Esophagus muscularis mucosa (tissue), 4 donors: ENCODE measurements around the gene FCGR2B. TPM values are rescaled to one million over a fixed set of nuclear protein-coding genes. Genes with fewer than 3 reads are reported as not detected.

Experiments used
- DNase-seq: peaks from one replicate; pipeline ENCODE4 v3.0.0-alpha.2; 2017; ENCODE audit errors: extremely low spot score
- H3K27ac ChIP-seq, 4 donors: fragments of 200-600 bp; sonication (generic); replicated peaks in 1 of 4; 1 replicate in 3 of 4; 2 replicates in 1 of 4; pipeline ENCODE4 v1.5.1; 2016 to 2019; ENCODE audit warnings: mild to moderate bottlenecking in 1 of 4
- H3K27me3 ChIP-seq, 4 donors: fragments of 200-600 bp; sonication (generic); one replicate each; pipeline versions ENCODE4 v1.5.1 to v1.6.0; 2016 to 2019
- H3K36me3 ChIP-seq, 4 donors: fragments of 200-600 bp; sonication (generic); one replicate each; pipeline ENCODE4 v1.5.1; 2016 to 2019
- H3K4me1 ChIP-seq, 4 donors: fragments of 200-600 bp; sonication (generic); one replicate each; pipeline ENCODE4 v1.5.1; 2016 to 2019
- H3K4me3 ChIP-seq, 4 donors: fragments of 200-600 bp; sonication (generic); 1 replicate in 2 of 4; 2 replicates in 2 of 4; pipeline ENCODE4 v1.5.1; 2016 to 2019; ENCODE audit warnings: mild to moderate bottlenecking in 4 of 4, moderate library complexity in 1 of 4
- H3K9me3 ChIP-seq, 4 donors: fragments of 200-600 bp; sonication (generic); 1 replicate in 3 of 4; 2 replicates in 1 of 4; pipeline ENCODE4 v1.5.1; 2016 to 2019
- EP300 ChIP-seq: sonication (generic); formaldehyde crosslinking; IDR thresholded peaks from one replicate; pipeline ENCODE4 v1.6.1; 2017; ENCODE audit warnings: antibody characterized with exemption
- POLR2A ChIP-seq: fragments of 450-650 bp; IDR thresholded peaks from one replicate; pipeline ENCODE4 v1.6.1; 2017; ENCODE audit warnings: antibody characterized with exemption, moderate library complexity, mild to moderate bottlenecking, low read depth
- POLR2AphosphoS5 ChIP-seq, 2 donors: sonication (generic); formaldehyde crosslinking; IDR thresholded peaks; one replicate each; pipeline ENCODE4 v1.6.1; 2017; ENCODE audit warnings: antibody characterized with exemption in 2 of 2
- WGBS: methylation state at CpG from one replicate; pipeline ENCODE4 v1.1.5; 2018; 5-methylcytosine and 5-hydroxymethylcytosine counted together
- intact Hi-C: fragments of 100-400 bp; cut with DNase I; formaldehyde crosslinking; loops from one replicate; pipeline ENCODE4 v1.15.1; 2023
- total RNA-seq, 4 donors: library from RNA; depleted of rRNA; stranded (reverse); fragments of >200 nt; gene quantifications; one replicate each; pipeline versions ENCODE4 v1.1.0 to v1.2.1, GENCODE V29; 2016
- TF ChIP-seq, protein P1 (sequence below), 3 experiments: fragments of 200-600 bp in 2 of 3; fragments of 450-650 bp in 1 of 3; sonication (generic) in 2 of 3; IDR thresholded peaks; one replicate each; pipeline ENCODE4 v1.5.1; 2017 to 2019; ENCODE audit warnings: antibody characterized with exemption in 3 of 3, mild to moderate bottlenecking in 2 of 3, moderate library complexity in 1 of 3

Gene FCGR2B
- total RNA-seq, 4 donors from 2014 or later = 12.7 to 39.8 (median 27.0) TPM

DNA sequence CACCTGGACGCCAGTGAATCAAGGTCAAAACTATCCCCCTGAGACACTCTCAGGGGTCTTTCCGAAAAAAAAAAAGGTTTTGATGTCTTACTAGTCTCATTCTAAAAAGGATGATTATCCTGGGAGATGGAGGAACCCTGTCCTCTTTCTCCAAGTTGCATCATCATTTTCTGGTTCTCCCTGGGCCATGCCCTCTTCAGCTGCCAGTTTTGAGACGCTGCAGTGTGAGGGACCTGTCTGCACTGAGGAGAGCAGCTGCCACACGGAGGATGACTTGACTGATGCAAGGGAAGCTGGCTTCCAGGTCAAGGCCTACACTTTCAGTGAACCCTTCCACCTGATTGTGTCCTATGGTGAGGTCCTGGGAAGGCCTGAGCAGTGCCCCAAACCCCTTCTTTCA, 47.6 kb downstream of the FCGR2B start:
- Histone ChIP-seq H3K4me3 (no peak overlapping the region), H3K27ac (no peak overlapping the region), H3K9me3 (no peaks in the 10 kb centered on the region), H3K36me3 (no peaks in the 10 kb centered on the region), H3K27me3 (peaks cover 0 to 25% (median 0%) of the 10 kb centered on the region in 4 donors), H3K4me1 (no peaks in the 10 kb centered on the region)
- no peak for DNase-seq
- TF ChIP-seq, protein P1, sequence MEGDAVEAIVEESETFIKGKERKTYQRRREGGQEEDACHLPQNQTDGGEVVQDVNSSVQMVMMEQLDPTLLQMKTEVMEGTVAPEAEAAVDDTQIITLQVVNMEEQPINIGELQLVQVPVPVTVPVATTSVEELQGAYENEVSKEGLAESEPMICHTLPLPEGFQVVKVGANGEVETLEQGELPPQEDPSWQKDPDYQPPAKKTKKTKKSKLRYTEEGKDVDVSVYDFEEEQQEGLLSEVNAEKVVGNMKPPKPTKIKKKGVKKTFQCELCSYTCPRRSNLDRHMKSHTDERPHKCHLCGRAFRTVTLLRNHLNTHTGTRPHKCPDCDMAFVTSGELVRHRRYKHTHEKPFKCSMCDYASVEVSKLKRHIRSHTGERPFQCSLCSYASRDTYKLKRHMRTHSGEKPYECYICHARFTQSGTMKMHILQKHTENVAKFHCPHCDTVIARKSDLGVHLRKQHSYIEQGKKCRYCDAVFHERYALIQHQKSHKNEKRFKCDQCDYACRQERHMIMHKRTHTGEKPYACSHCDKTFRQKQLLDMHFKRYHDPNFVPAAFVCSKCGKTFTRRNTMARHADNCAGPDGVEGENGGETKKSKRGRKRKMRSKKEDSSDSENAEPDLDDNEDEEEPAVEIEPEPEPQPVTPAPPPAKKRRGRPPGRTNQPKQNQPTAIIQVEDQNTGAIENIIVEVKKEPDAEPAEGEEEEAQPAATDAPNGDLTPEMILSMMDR (IDR thresholded peaks at IDR 0.05) = no peak
- TF ChIP-seq POLR2A (no peak), POLR2AphosphoS5 (IDR thresholded peaks at IDR 0.05) (no peak), EP300 (no peak)
- intact Hi-C loops = no loop called here
- 77% methylated on average over 4 of the region's 4 CpGs for WGBS

DNA sequence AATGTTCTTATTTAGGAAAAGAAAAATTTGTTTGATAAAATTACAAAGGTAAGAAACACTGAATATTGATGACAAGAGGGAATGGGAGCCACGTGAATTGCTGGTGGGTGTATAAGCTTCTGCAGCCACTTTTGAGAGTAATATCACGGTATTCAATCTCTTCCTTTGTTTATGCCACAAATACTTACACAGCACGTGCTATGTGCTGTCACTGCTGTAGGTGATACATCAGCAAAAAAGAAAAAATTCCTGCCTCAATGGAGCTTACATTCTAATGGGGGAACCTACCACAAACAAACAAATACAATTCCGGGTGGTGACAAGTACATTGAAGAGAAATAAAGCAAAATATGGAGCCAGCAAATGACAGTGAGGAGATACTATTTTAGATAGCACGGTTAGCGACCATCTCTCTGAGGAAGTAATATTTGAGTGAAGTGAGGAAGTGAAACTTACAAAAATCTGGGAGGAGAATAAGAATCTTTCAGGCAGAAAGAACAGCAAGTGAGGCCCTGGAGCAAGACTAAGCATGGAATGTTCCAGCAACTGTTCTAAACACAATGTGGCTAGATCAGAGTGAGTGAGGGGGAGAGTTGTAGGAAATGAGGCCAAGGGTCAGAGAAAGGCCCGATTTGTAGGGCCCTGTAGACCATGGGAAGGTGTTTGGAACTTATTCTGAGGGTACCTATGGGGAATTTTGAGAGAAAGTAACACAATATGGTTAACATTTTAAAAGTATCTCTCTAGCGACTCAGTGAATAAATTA, 55.8 kb downstream of the FCGR2B start:
- Histone ChIP-seq H3K4me1 (no peaks in the 10 kb centered on the region), H3K4me3 (no peak overlapping the region), H3K9me3 (no peaks in the 10 kb centered on the region), H3K27ac (no peak overlapping the region), H3K27me3 (peaks cover 0 to 20% (median 0%) of the 10 kb centered on the region in 4 donors), H3K36me3 (no peaks in the 10 kb centered on the region)
- intact Hi-C loops = no loop called here
- no peak for DNase-seq
- no peak for TF ChIP-seq POLR2AphosphoS5 (IDR thresholded peaks at IDR 0.05)
- TF ChIP-seq POLR2A = no peak
- TF ChIP-seq EP300 = no peak
- TF ChIP-seq, protein P1 (IDR thresholded peaks at IDR 0.05) = no peak
- 60% methylated on average over 8 of the region's 8 CpGs for WGBS

DNA sequence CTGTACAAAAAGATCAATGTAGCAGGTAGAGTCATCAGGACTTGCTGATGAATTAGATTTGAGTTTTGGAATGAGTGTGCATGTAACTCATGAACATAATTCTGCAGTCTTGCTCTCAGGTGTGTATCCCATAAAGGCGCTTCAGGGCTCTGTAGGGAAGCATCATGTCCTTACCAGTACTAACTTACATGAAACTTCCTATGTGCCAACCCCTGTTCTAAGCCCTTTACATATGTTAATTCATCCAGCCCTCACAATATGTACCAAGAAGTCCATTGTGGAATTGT, 56.3 kb downstream of the FCGR2B start:
- 100% methylated on average over 1 of the region's 1 CpG for WGBS
- TF ChIP-seq POLR2AphosphoS5 (IDR thresholded peaks at IDR 0.05) = no peak
- no peak for TF ChIP-seq EP300
- TF ChIP-seq, protein P1 (IDR thresholded peaks at IDR 0.05) = no peak
- no peak for TF ChIP-seq POLR2A
- no peak for DNase-seq
- Histone ChIP-seq H3K9me3 (no peaks in the 10 kb centered on the region), H3K27me3 (peaks cover 0 to 20% (median 0%) of the 10 kb centered on the region in 4 donors), H3K4me1 (no peaks in the 10 kb centered on the region), H3K27ac (no peak overlapping the region), H3K4me3 (no peak overlapping the region), H3K36me3 (no peaks in the 10 kb centered on the region)
- intact Hi-C loops = no loop called here

DNA sequence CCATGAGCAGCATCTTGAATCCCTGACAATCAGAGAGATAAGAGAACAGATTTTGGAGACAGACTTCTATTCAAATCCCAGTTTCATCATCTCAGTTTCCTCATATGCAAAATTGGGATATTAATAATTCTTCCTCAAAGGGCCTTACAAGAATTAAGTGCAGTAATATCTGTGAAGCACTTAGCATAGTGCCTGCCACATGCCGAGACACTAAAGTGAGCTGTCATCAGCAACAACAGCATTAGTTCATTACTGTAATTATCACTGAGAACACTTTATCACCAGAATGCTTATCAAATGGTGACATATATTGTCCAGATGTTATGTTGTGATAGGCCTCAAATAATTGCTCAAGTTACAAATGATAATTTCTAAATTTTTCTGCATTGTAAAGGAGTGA, 57.5 kb downstream of the FCGR2B start:
- no peak overlapping the region for H3K27ac ChIP-seq
- TF ChIP-seq POLR2AphosphoS5 (IDR thresholded peaks at IDR 0.05) = no peak
- TF ChIP-seq, protein P1 (IDR thresholded peaks at IDR 0.05) = no peak
- TF ChIP-seq POLR2A = no peak
- TF ChIP-seq EP300 = no peak
- peaks cover 0 to 6% (median 3%) of the 10 kb centered on the region in 4 donors for H3K4me1 ChIP-seq
- H3K27me3 ChIP-seq = peaks cover 0 to 20% (median under 1%) of the 10 kb centered on the region in 4 donors
- no peaks in the 10 kb centered on the region for H3K9me3 ChIP-seq
- intact Hi-C loops = no loop called here
- DNase-seq = no peak
- no peak overlapping the region for H3K4me3 ChIP-seq
- WGBS = 90% methylated on average over 1 of the region's 1 CpG
- H3K36me3 ChIP-seq = no peaks in the 10 kb centered on the region
